Measurements from ENCODE around the gene NPPC.

GRCh38 chr2:231924889-231925275, 1.3 kb downstream of the NPPC start:
- TF ChIP-seq POLR2A (IDR thresholded peaks at IDR 0.05): no peak
- TF ChIP-seq CTCF (IDR thresholded peaks at IDR 0.05): no peak

Measured in lower leg skin (tissue), 3 donors.